GM19043 (cell line): ENCODE measurements around the gene GSDME.
"Not testable (repeated sequence)": the region's sequence is repeated elsewhere in the genome, so short reads cannot be mapped to it uniquely, and the experiment has no call there.

Experiments
- ATAC-seq: cut with Tn5 transposase; IDR thresholded peaks from one replicate; pipeline ENCODE4 v1.9.1; 2021; ENCODE audit warnings: low read depth; ENCODE audit not compliant: unreplicated experiment

The GSDME gene

GRCh38 chr7:24743471-24743870 lies 13.8 kb downstream of the GSDME start:
- no peak for ATAC-seq

GRCh38 chr7:24742506-24743162 lies 14.6 kb downstream of the GSDME start:
- ATAC-seq = no peak

- ATAC-seq = no peak
These were observed 15.4 kb downstream of the GSDME start for GRCh38 chr7:24741679-24742505.

DNA sequence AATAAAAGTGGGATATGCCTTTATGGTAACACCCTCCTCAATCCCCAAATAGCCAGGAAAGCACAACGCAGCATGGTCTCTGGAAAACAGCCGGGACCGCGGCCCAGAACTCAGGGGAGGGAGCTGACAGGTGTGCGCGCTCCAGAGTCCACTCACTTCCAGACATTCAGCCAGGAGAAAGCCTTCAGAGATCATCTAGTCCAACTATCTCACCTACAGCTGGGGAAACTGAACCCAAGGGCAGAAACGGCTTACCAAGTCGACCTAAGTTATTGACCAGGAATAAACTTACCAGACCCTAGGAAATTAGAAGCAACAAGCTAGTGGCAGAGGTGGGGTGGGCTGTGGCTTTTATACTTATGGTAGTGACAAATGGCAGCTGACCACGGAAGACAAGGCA lies 16.4 kb downstream of the GSDME start:
- no peak for ATAC-seq

GRCh38 chr7:24739306-24739705 lies 18.0 kb downstream of the GSDME start:
- ATAC-seq = no peak

DNA sequence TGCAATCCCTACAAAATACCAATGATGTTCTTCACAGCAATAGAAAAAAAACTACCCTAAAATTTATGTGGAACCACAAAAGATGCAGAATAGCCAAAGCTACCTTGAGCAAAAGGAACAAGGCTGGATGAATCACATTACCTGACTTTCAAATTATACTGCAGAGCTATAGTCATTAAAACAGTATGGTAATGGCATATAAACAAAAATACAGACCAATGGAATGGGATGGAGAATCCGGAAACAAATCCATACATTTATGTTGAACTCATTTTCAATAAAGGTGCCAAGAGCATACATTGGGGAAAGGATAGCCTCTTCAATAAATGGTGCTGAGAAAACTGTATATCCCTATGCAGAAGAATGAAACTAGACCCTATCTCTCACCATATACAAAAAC lies 18.7 kb downstream of the GSDME start:
- ATAC-seq = no peak

- no peak for ATAC-seq
These were observed 20.0 kb downstream of the GSDME start for GRCh38 chr7:24737281-24737680.

GRCh38 chr7:24735594-24735993 lies 21.7 kb downstream of the GSDME start:
- ATAC-seq = not testable (repeated sequence)

DNA sequence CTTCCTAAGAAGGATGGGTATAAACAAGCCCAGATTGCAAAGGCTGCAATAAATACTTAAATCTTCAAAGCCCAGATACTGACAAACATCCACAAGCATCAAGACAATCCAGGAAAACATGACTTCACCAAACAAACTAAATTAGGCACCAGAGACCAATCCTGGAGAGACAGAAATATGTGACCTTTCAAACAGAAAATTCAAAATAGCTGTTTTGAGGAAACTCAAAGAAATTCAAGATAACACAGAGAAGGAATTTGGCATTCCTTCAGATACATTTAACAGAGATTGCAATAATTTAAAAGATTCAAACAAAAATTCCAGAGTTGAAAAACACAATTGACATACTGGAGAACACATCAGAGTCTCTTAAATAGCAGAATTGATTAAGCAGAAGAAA lies 23.0 kb downstream of the GSDME start:
- no peak for ATAC-seq

GRCh38 chr7:24733414-24734060 lies 23.7 kb downstream of the GSDME start:
- peak; percentile 6 for ATAC-seq

GRCh38 chr7:24732646-24733413 lies 24.4 kb downstream of the GSDME start:
- ATAC-seq = peak; percentile 54

DNA sequence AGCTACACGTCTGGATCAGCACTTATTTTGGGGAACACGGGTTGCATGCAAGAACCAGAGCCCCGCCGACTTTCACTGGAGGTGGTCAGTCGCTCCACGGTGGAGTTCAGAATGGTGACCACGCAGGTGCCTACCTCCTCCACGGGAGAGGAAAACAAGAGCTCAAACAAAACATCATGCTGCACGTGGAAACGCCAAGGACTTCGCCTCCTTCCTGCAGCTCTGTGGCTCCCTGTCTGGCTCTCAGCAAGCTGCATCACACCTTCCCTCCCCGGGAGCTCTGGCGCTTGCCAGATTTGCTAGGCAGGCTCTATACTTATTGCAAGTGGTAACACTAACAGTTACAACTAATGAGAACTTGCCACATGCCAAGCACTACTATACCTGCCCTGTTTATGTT lies 26.0 kb downstream of the GSDME start:
- ATAC-seq = no peak

DNA sequence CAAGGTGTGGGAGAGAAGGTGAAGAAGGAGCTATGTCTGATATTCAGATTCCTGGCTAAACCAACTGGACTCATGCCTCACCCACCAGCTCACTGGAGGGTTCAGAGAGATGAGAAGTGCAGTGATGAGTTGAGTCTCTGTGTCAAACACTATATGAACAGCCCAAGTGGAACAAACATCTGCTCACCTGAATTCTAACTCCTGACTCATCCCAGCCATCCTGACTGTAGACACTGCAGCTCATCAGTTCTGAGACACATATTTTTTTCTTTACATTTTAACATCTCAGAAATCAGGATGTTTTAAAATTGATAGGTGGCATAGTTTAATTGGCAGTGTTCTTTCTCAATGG lies 27.3 kb downstream of the GSDME start:
- ATAC-seq = no peak

DNA sequence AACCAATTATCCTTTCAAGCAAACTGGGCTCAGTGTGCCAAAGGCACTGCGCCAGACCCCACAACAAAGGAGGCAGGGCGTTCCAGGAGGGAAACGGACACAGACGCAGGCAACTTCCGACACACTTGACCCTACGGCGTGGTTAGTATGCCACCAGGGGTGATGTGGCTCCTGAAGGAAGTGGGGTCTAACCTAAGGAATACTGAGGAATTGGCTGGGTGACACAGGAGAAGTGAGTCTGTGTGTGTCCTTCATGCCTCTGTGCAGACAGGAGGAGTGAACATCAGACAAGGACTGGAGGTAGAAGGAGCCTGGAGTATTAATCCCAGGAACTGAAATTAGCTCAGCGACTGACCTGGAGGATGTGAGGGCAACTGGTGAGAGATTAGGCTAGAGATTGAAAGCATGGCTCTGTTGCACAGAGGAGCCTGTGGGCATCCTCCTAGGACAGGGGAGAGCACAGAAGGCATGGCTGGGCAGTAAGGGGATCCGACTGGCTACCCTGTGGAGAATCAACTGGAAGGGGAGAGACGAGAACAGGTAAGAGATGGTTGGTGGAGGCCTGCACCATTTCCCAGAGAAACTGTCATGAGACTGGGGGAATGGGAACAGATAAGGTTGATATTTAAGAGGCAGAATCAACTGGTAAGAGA lies 27.8 kb downstream of the GSDME start:
- ATAC-seq = no peak

- ATAC-seq = no peak
These were observed 28.5 kb downstream of the GSDME start for GRCh38 chr7:24728503-24729364.

GRCh38 chr7:24728121-24728500 lies 29.2 kb downstream of the GSDME start:
- no peak for ATAC-seq

DNA sequence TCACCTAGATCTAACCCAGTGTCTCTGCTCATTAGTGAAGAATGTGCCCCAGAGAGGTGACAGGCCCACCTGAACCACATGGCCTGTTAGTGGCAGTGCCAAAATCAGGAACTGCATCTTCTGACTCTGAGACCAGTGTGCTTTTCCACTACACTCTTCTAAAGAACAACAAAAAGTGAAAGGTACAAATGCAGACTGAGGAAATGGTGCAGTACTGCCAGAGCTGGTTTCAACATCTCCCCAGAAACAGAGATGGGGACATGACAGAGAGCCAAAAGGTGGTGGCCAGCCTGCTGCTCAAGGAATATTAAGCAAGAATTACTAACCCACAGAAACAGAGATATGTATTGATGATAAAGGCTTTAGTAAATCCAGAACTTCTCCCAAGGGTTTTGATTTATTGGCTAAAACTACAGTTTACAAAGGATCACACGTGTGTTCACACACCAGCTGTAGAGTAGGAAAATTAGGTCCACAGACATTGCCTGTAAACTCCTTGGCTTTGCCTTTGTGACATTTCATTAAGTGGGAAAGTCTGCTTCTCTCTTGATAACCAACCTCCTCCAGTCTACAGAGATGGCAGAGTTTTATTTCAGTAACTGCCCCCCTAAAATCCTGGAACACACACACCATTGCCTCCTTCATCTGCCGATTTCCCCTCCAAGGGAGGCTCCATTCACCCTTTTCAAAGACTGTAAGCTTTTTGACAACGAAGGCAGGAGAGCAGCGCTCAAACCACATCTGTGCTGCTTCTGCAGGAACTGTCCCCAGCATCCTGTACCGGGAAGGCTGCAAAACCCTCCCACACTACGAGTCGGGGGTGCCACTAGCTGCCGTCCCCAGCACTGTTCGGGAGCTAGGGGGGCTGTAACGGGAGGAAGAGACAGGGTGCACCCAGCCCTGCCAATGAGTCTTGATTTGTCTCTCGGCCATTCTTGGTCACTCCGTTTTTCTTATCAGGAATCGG lies 29.8 kb downstream of the GSDME start:
- ATAC-seq = peak; percentile 73

GRCh38 chr7:24725554-24726241 lies 31.6 kb downstream of the GSDME start:
- no peak for ATAC-seq
